K562 (cell line): ENCODE measurements around the gene DHDH. TPM values are rescaled to one million over a fixed set of nuclear protein-coding genes. Genes with fewer than 3 reads are reported as not detected.

Source experiments
- CBFA2T3 ChIP-seq: fragments of 450-650 bp; IDR thresholded peaks from 2 replicates; pipeline ENCODE4 v1.6.1; 2017
- CBX8 ChIP-seq: fragments of 200-600 bp; sonication (generic); IDR thresholded peaks from 2 replicates; pipeline ENCODE4 v1.6.1; 2012; ENCODE audit warnings: borderline replicate concordance, mixed run types, low read depth, mild to moderate bottlenecking, moderate library complexity, mixed read lengths, low read length, control low read depth, inconsistent platforms; ENCODE audit not compliant: poor library complexity, severe bottlenecking; ENCODE audit errors: extremely low read depth
- FUS ChIP-seq: fragments of 200-400 bp; formaldehyde crosslinking; optimal IDR thresholded peaks from 2 replicates; pipeline ENCODE3; 2017; ENCODE audit warnings: low read depth, low read length
- HDAC2 ChIP-seq: fragments of 450-650 bp; IDR thresholded peaks from 2 replicates; pipeline ENCODE4 v1.6.1; 2016; ENCODE audit warnings: mild to moderate bottlenecking
- HDAC3 ChIP-seq: fragments of 450-650 bp; IDR thresholded peaks from 2 replicates; pipeline ENCODE4 v1.6.1; 2018; ENCODE audit warnings: borderline replicate concordance, mild to moderate bottlenecking, moderate library complexity; ENCODE audit not compliant: partially characterized antibody
- HNRNPL ChIP-seq: fragments of 200-400 bp; formaldehyde crosslinking; IDR thresholded peaks from 2 replicates; pipeline ENCODE4 v1.6.1; 2017; ENCODE audit warnings: low read depth, mild to moderate bottlenecking, low read length
- KAT7 ChIP-seq: sonication (generic); formaldehyde crosslinking; IDR thresholded peaks from 2 replicates; pipeline ENCODE4 v1.8.0; 2022; ENCODE audit warnings: missing genetic modification reagents, mild to moderate bottlenecking, borderline replicate concordance
- KLF16 ChIP-seq: IDR thresholded peaks from 2 replicates; pipeline ENCODE4 v1.6.1; 2016; ENCODE audit warnings: antibody characterized with exemption
- MAZ ChIP-seq, 2 experiments: fragments of 450-650 bp in 1 of 2; sonication (generic) in 1 of 2; formaldehyde crosslinking; IDR thresholded peaks in 1 of 2; conservative IDR thresholded peaks in 1 of 2; 2 replicates each; pipeline versions ENCODE4 v1.4.0 to v1.5.0; 2020; ENCODE audit warnings: mild to moderate bottlenecking in 1 of 2, missing genetic modification reagents in 1 of 2
- MCM7 ChIP-seq, 2 experiments: fragments of 450-650 bp; IDR thresholded peaks; 2 replicates each; pipeline ENCODE4 v1.6.1; 2016 to 2018
- MNT ChIP-seq, 2 experiments: fragments of 450-650 bp; conservative IDR thresholded peaks; 2 replicates each; pipeline ENCODE4 v1.6.1; 2017; ENCODE audit warnings: mild to moderate bottlenecking in 2 of 2, moderate library complexity in 2 of 2
- POLR2A ChIP-seq: fragments of 450-650 bp; conservative IDR thresholded peaks from 2 replicates; pipeline ENCODE4 v1.6.1; 2016
- PTTG1 ChIP-seq: fragments of 450-650 bp; IDR thresholded peaks from 2 replicates; pipeline ENCODE4 v1.6.1; 2016; ENCODE audit warnings: low read depth, mild to moderate bottlenecking, missing genetic modification characterization, missing compliant biosample characterization
- RBBP5 ChIP-seq: fragments of 200-600 bp; sonication (generic); IDR thresholded peaks from 2 replicates; pipeline ENCODE4 v1.6.1; 2012; ENCODE audit warnings: borderline replicate concordance, mild to moderate bottlenecking, low read length, control low read depth, inconsistent platforms; ENCODE audit not compliant: insufficient read depth, poor library complexity, severe bottlenecking
- SETDB1 ChIP-seq: IDR thresholded peaks from one replicate; pipeline ENCODE4 v1.6.1; 2012; ENCODE audit warnings: low read length, control low read depth, inconsistent platforms
- TARDBP ChIP-seq: fragments of 450-650 bp; IDR thresholded peaks from 2 replicates; pipeline ENCODE4 v1.6.1; 2016
- ZBTB49 ChIP-seq: sonication (generic); formaldehyde crosslinking; IDR thresholded peaks from 2 replicates; pipeline ENCODE4 v1.8.0; 2022; ENCODE audit warnings: missing genetic modification reagents, mild to moderate bottlenecking, borderline replicate concordance
- ZC3H8 ChIP-seq: fragments of 450-650 bp; IDR thresholded peaks from 2 replicates; pipeline ENCODE4 v1.6.1; 2017
- ZEB2 ChIP-seq: fragments of 450-650 bp; IDR thresholded peaks from 2 replicates; pipeline ENCODE4 v1.6.1; 2016
- ZNF134 ChIP-seq: fragments of 250-450 bp; sonication (Bioruptor Pico); conservative IDR thresholded peaks from 2 replicates; pipeline ENCODE4 v1.4.0; 2020
- ZNF518B ChIP-seq: fragments of 250-450 bp; sonication (Bioruptor Pico); IDR thresholded peaks from 2 replicates; pipeline ENCODE4 v1.5.0; 2021; ENCODE audit warnings: mild to moderate bottlenecking, moderate library complexity
- ZNF766 ChIP-seq: fragments of 200-800 bp; sonication (Bioruptor generic); conservative IDR thresholded peaks from 2 replicates; pipeline ENCODE4 v1.6.1; 2016; ENCODE audit warnings: missing genetic modification characterization, missing compliant biosample characterization
- polyA plus RNA-seq, 8 experiments: library from polyadenylated mRNA; depleted of rRNA in 4 of 8; stranded (reverse) in 5 of 8; unstranded in 3 of 8; fragments of >200 nt; fragmentation: Nextera tagmentation in 2 of 8; fragmentation: Illumina TruSeq in 1 of 8; extraction: Ambion mirVana in 2 of 8; extraction: Trizol in 1 of 8; gene quantifications; 2 replicates each; pipeline versions ENCODE4 v1.2.1 to v1.2.3, GENCODE V29; 2011 to 2014; ENCODE audit warnings: inconsistent platforms in 1 of 8, missing spikeins in 1 of 8
- total RNA-seq, 7 experiments: library from RNA; depleted of rRNA in 6 of 7; stranded (reverse); fragments of >200 nt in 6 of 7; fragmentation: Illumina TruSeq in 2 of 7; extraction: Trizol in 2 of 7; gene quantifications; 2 replicates each; pipeline versions ENCODE4 v1.2.1 to v1.2.3, GENCODE V29; 2011 to 2021; ENCODE audit warnings: low replicate concordance in 1 of 7

The DHDH gene
- total and polyA plus RNA-seq, 9 of the 15 experiments (the other 6 are each of a cell fraction or from before 2014, with no cell fraction given): 0.37 to 1.9 (median 0.87) TPM

- TF ChIP-seq ZNF518B (peak; percentile 61; the same call in 1 of the 2 replicates), MAZ (CRISPR knock-in tag; conservative IDR thresholded peaks at IDR 0.05 in 1 of 2, IDR thresholded peaks at IDR 0.05 in 1 of 2) (peak in 1 of 2 experiments; percentile 17; a peak in 2 of 4 replicates), ZNF134 (CRISPR knock-in tag) (no peak), HDAC2 (no peak), KLF16 (no peak), CBFA2T3 (no peak), MCM7 (IDR thresholded peaks at IDR 0.05) (no peak), PTTG1 (tag) (no peak), SETDB1 (peak; percentile 85), CBX8 (no peak), KAT7 (CRISPR knock-in tag) (no peak), ZBTB49 (CRISPR knock-in tag) (no peak), RBBP5 (peak; percentile 12), POLR2A (peak; percentile 94), FUS (peak; percentile 8), ZNF766 (no peak; the same call in 1 of the 2 replicates), ZC3H8 (no peak), HDAC3 (peak; percentile 41), HNRNPL (no peak; the same call in 1 of the 2 replicates), ZEB2 (no peak), MNT (conservative IDR thresholded peaks at IDR 0.05) (peak; percentile 45 to 54; a peak in 2 of 4 replicates), TARDBP (no peak; the same call in 1 of the 2 replicates)
These were observed 34.1 kb downstream of the DHDH start (continued) for GRCh38 chr19:48967346-48968178.
